Common myeloid progenitor, CD34-positive (primary cell): Measurements from ENCODE around the gene CUEDC2.

ENCODE experiments used
- CTCF ChIA-PET: fragments of 350-600 bp; sonication (Branson Sonifier 250); formaldehyde crosslinking; loops from one replicate; lab custom pipeline; 2021; ENCODE audit warnings: antibody characterized with exemption; lab: Charles Lee
- POLR2A ChIA-PET: fragments of 350-600 bp; sonication (Branson Sonifier 250); formaldehyde crosslinking; loops from one replicate; lab custom pipeline; 2021; ENCODE audit warnings: antibody characterized with exemption; lab: Charles Lee
- DNase-seq, 3 donors: peaks; one replicate each; pipeline versions ENCODE4 v3.0.0 to v3.0.0-alpha.2; 2013
- H3K27ac ChIP-seq, 2 experiments: 1 replicate in 1 of 2; 2 replicates in 1 of 2; pipeline ENCODE4 v1.7.0; 2013; ENCODE audit warnings: inconsistent platforms in 2 of 2, low read length in 2 of 2, mild to moderate bottlenecking in 2 of 2, low read depth in 1 of 2, moderate library complexity in 1 of 2; ENCODE audit not compliant: severe bottlenecking in 2 of 2, insufficient read depth in 1 of 2, poor library complexity in 1 of 2
- H3K27me3 ChIP-seq, 5 experiments: replicated peaks in 2 of 5; 1 replicate in 3 of 5; 2 replicates in 2 of 5; pipeline versions ENCODE4 v1.6.1 to v1.7.0; 2013; ENCODE audit warnings: low read length in 4 of 5, mild to moderate bottlenecking in 2 of 5, moderate library complexity in 2 of 5, inconsistent platforms in 1 of 5; ENCODE audit not compliant: insufficient read depth in 5 of 5, control insufficient read depth in 4 of 5
- H3K36me3 ChIP-seq, 4 experiments: 1 replicate in 2 of 4; 2 replicates in 2 of 4; pipeline versions ENCODE4 v1.6.1 to v1.7.0; 2013; ENCODE audit warnings: low read length in 3 of 4, control low read depth in 1 of 4, mild to moderate bottlenecking in 1 of 4; ENCODE audit not compliant: control insufficient read depth in 4 of 4, insufficient read depth in 4 of 4
- H3K4me1 ChIP-seq, 4 experiments: 1 replicate in 3 of 4; 2 replicates in 1 of 4; pipeline versions ENCODE4 v1.6.1 to v1.7.1; 2013; ENCODE audit warnings: low read length in 3 of 4, mild to moderate bottlenecking in 3 of 4, control low read depth in 1 of 4, inconsistent platforms in 1 of 4, moderate library complexity in 1 of 4; ENCODE audit not compliant: control insufficient read depth in 4 of 4, insufficient read depth in 4 of 4; ENCODE audit errors: control extremely low read depth in 1 of 4
- H3K4me3 ChIP-seq, 7 experiments: 1 replicate in 4 of 7; 2 replicates in 3 of 7; pipeline versions ENCODE4 v1.5.1 to v1.7.0; 2013; ENCODE audit warnings: mild to moderate bottlenecking in 7 of 7, low read length in 6 of 7, moderate library complexity in 6 of 7, inconsistent platforms in 2 of 7, low read depth in 2 of 7, control low read depth in 1 of 7; ENCODE audit not compliant: insufficient read depth in 4 of 7, control insufficient read depth in 1 of 7; ENCODE audit errors: extremely low read depth in 1 of 7
- H3K9me3 ChIP-seq, 5 experiments: 1 replicate in 4 of 5; 2 replicates in 1 of 5; pipeline versions ENCODE4 v1.6.1 to v1.7.1; 2013; ENCODE audit warnings: low read length in 4 of 5, mild to moderate bottlenecking in 2 of 5, inconsistent platforms in 1 of 5, low read depth in 1 of 5, moderate library complexity in 1 of 5; ENCODE audit not compliant: control insufficient read depth in 4 of 5, insufficient read depth in 2 of 5; ENCODE audit errors: control extremely low read depth in 1 of 5
- WGBS: methylation state at CpG from one replicate; pipeline ENCODE4 v1.1.5; 2013; ENCODE audit not compliant: insufficient coverage; 5-methylcytosine and 5-hydroxymethylcytosine counted together

The CUEDC2 gene

DNA sequence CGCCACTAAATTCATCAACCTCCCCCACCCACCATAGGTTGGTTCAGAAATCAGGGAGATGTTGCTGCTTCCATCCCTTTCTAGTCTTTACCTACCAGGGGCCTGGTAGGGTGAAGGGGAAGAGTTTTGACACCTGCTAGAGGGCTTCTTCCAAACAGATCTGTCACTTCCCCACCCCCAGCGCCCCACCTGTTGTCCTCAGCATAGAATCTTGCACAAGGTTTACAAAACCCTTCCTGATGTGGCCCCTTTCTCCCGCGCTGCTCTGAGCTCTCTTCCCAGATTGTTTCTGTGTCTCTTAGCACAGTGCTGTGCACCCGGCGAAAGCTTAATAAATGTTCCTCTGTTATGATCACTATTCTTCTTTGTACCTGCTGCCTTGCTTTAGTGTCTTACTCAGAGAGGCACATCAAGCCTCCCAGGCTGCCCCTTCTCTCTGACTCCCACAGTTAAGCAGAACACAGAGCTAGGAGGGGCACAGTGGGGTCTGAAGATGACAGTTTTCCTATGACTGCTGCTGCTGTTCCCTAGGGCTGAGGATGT lies 30.2 kb upstream of the CUEDC2 start:
- ChIA-PET POLR2A (interaction anchor here (0.5 kb wide), 1 partner anchor 69 kb away, joined by 3 read pairs; no protein-coding TSS in a partner anchor), CTCF (interaction anchor here (1.3 to 4.9 kb wide), 6 partner anchors 11 to 234 kb away, joined by 4 to 23 read pairs (median 12); partner anchors contain the start of genes C10orf95 and CUEDC2)
- H3K4me3 ChIP-seq = no peak overlapping the region
- no peaks in the 10 kb centered on the region for H3K36me3 ChIP-seq
- no peak for DNase-seq
- 74% methylated on average over 5 of the region's 6 CpGs for WGBS
- peaks cover 0 to 23% (median 15%) of the 10 kb centered on the region in 4 experiments for H3K4me1 ChIP-seq
- no peak overlapping the region for H3K27ac ChIP-seq
- peaks cover 0 to 18% (median 0%) of the 10 kb centered on the region in 5 experiments for H3K27me3 ChIP-seq
- no peaks in the 10 kb centered on the region for H3K9me3 ChIP-seq

DNA sequence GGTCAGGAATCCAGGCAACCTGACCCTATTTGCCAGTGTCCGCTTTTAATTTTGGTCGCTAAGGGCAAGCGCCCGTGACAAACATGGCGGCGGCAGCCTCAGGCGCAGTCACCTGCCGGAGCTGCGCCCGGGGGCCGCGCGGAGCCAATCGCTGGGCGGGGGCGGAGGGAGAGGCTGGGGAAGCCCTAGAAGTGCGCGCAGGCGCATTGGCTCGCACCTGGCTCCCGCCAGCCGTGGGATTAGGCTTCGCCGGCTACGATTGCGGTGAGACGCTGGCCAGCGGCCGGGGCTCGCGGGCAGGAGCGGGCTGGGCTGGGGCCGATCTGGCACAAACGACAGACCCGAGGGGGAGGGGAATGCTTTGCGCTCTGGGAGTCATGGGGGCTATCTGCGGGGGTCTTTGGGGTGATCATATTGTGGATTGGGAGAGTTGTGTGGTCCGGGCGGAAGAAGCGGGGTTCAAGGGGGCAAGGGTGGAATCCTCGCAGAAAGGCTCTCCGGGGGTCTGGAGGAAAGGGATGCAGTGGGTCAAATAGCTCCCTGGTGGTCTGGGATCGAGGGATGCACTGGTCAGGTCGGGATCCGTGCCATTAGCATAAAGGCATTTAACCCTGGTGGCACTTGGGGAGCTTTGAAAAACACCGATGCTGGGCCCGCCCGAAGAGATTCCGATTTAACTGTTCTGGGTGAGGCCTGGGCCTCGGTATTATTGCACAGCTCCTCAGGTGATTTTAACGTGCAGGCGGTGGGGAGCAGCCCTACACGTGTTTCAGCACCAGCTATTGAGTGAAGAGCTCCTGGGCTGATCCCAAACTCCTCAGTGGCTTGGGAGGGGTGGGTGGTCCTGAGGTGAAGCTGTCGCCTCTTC lies 29.0 kb upstream of the CUEDC2 start:
- Histone ChIP-seq H3K36me3 (peaks cover 0 to 3% (median 3%) of the 10 kb centered on the region in 4 experiments), H3K9me3 (no peaks in the 10 kb centered on the region), H3K27ac (peak overlapping the region in 1 of 2 experiments; percentile 58), H3K4me3 (peak overlapping the region; percentile 49 to 83 (median 68)), H3K4me1 (peaks cover 0 to 23% (median 15%) of the 10 kb centered on the region in 4 experiments), H3K27me3 (peaks cover 0 to 18% (median 0%) of the 10 kb centered on the region in 5 experiments)
- peak; percentile 84 to 91 (median 89) for DNase-seq
- WGBS = 2% methylated on average over 39 of the region's 54 CpGs
- ChIA-PET POLR2A (interaction anchor here (1.0 kb wide), 1 partner anchor 42 kb away, joined by 3 read pairs; the partner anchor contains the start of gene SUFU), CTCF (interaction anchor here (1.0 to 4.9 kb wide), 9 partner anchors 11 to 241 kb away, joined by 3 to 23 read pairs (median 5); partner anchors contain the start of genes C10orf95 and CUEDC2)

DNA sequence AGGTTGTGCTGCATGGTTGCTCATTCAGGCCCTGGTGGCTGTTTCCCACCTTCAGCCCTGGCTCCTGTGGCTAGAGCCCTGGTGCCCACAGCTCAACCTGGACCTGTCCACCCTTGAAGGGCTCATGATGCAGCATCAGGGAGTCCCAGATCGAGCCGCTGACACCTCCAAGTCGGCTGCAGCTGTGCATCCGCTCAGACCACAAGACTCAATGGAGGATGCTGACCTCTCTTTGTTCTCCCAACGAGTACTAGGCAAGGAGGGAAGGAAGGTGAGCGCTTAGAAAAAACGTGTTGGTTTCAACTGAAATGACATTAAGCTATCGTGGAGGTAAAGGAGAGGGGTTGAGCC lies 28.4 kb upstream of the CUEDC2 start:
- ChIA-PET POLR2A (interaction anchor here (1.0 to 1.2 kb wide), 2 partner anchors 10 to 43 kb away, joined by 3 to 6 read pairs; partner anchors contain the start of genes C10orf95 and SUFU), CTCF (interaction anchor here (0.7 to 4.9 kb wide), 6 partner anchors 9 to 241 kb away, joined by 3 to 23 read pairs (median 4); partner anchors contain the start of gene C10orf95)
- peaks cover 0 to 23% (median 15%) of the 10 kb centered on the region in 4 experiments for H3K4me1 ChIP-seq
- 20% methylated on average over 8 of the region's 8 CpGs for WGBS
- H3K9me3 ChIP-seq = no peaks in the 10 kb centered on the region
- no peak for DNase-seq
- peak overlapping the region; percentile 49 to 83 (median 68) for H3K4me3 ChIP-seq
- no peak overlapping the region for H3K27ac ChIP-seq
- peaks cover 0 to 18% (median 0%) of the 10 kb centered on the region in 5 experiments for H3K27me3 ChIP-seq
- H3K36me3 ChIP-seq = peaks cover 0 to 9% (median 5%) of the 10 kb centered on the region in 4 experiments

DNA sequence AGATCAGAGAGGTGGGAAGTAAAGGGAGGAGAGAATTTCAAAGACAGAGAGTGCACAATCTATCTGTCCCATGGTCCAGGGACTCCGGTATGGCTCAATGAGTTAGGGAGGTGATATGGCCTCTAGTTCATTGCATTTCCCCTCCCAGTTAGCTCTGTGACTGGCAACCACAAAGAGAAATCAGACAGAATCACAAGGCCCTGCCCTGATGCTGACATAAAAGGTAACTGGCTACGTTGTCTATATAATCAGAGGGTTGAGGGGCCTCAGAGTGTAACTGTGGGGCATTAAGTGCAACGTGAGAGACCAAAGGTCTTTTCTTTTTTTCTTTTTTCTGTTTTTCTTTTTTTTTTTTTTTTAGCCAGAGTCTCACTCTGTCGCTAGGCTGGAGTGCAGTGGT lies 26.3 kb upstream of the CUEDC2 start:
- ChIA-PET CTCF (no interaction called here), POLR2A (no interaction called here)
- WGBS = no CpG with 5 or more reads among the region's 4 CpGs
- no peak for DNase-seq
- Histone ChIP-seq H3K4me3 (no peak overlapping the region), H3K9me3 (no peaks in the 10 kb centered on the region), H3K27ac (no peak overlapping the region), H3K27me3 (peaks cover 0 to 15% (median 0%) of the 10 kb centered on the region in 5 experiments), H3K36me3 (peaks cover 3 to 16% (median 8%) of the 10 kb centered on the region in 4 experiments), H3K4me1 (peaks cover 0 to 25% (median 15%) of the 10 kb centered on the region in 4 experiments)

DNA sequence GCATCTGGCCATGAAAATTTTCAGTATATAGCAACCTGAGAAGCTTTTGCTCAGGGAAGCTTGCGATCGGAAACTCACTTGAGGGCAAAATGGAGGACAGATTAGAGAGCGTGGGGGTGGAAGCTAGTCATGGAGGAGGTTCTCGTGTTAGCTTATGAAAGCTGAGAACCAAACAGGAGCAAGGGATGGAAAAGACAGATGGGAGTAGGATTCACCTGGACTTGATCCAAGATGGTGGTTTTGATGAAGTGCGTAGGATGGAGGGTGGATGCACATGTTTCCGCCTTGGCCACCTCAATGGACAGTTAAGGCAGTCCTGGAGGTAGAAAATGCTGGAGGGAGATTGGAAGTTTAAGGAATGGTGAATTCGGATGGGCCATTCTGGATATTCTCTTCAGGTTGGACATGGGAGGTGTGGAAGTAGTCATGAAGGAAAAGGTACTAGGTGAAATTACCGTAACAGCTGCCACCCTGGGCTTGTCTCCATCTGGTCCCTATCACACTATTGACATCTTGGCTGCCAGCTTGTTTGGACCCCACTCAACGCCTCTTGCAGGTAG lies 25.3 kb upstream of the CUEDC2 start:
- ChIA-PET CTCF (interaction anchor here (2.1 to 3.2 kb wide), 3 partner anchors 22 to 35 kb away, joined by 5 to 9 read pairs (median 6); partner anchors contain the start of gene CUEDC2), POLR2A (no interaction called here)
- DNase-seq = no peak
- WGBS = 100% methylated on average over 7 of the region's 9 CpGs
- peaks cover 0 to 27% (median 17%) of the 10 kb centered on the region in 4 experiments for H3K4me1 ChIP-seq
- H3K27ac ChIP-seq = no peak overlapping the region
- no peaks in the 10 kb centered on the region for H3K9me3 ChIP-seq
- H3K4me3 ChIP-seq = no peak overlapping the region
- peaks cover 0 to 7% (median 0%) of the 10 kb centered on the region in 5 experiments for H3K27me3 ChIP-seq
- H3K36me3 ChIP-seq = peaks cover 4 to 24% (median 13%) of the 10 kb centered on the region in 4 experiments

DNA sequence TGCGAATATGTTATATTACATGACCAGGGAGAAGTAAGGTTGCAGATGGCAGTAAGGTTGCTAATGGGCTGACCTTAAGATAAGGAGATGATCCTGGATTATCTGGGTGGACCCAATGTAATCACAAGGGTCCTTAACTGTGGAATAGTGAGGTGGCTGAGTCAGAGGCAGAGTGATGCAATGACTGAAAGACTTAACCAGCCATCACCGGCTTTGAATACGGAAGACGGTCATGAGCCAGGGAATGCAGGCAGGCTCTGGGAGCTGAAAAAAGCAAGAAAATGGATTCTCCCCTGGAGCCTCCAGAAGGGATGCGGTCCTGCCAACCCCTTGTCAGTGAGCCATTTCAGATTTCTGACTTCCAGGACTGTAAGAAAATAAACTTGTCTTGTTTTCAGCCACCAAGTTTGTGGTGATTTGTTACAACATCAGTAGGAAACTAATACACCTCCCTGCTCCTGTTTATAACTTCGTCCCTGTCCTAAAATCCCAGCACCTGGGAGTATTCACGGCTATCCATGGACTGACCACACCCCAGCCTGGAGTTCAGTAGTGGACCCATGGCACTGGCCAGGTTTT lies 23.6 kb upstream of the CUEDC2 start:
- Histone ChIP-seq H3K4me3 (no peak overlapping the region), H3K9me3 (no peaks in the 10 kb centered on the region), H3K4me1 (peaks cover 6 to 26% (median 15%) of the 10 kb centered on the region in 4 experiments), H3K27ac (no peak overlapping the region), H3K27me3 (no peaks in the 10 kb centered on the region), H3K36me3 (peaks cover 6 to 30% (median 16%) of the 10 kb centered on the region in 4 experiments)
- ChIA-PET CTCF (interaction anchor here (0.5 to 3.2 kb wide), 5 partner anchors 21 to 36 kb away, joined by 3 to 9 read pairs (median 5); partner anchors contain the start of gene CUEDC2), POLR2A (no interaction called here)
- 87% methylated on average over 6 of the region's 7 CpGs for WGBS
- no peak for DNase-seq
